Choroid plexus epithelial cell (primary cell): ENCODE data around the gene RHOC.

Experiments used
- DNase-seq: peaks from one replicate; pipeline ENCODE4 v3.0.0-alpha.2; 2010; ENCODE audit warnings: low read depth
- H3K4me3 ChIP-seq: 2 replicates; pipeline ENCODE4 v1.5.1; 2011; ENCODE audit warnings: low read depth, mild to moderate bottlenecking, control low read depth, low read length, moderate library complexity
- TF ChIP-seq, protein P1 (sequence below): conservative IDR thresholded peaks from 2 replicates; pipeline ENCODE4 v1.5.1; 2011; ENCODE audit warnings: low read depth, mild to moderate bottlenecking, control low read depth, inconsistent platforms, low read length, moderate library complexity

RHOC gene

DNA sequence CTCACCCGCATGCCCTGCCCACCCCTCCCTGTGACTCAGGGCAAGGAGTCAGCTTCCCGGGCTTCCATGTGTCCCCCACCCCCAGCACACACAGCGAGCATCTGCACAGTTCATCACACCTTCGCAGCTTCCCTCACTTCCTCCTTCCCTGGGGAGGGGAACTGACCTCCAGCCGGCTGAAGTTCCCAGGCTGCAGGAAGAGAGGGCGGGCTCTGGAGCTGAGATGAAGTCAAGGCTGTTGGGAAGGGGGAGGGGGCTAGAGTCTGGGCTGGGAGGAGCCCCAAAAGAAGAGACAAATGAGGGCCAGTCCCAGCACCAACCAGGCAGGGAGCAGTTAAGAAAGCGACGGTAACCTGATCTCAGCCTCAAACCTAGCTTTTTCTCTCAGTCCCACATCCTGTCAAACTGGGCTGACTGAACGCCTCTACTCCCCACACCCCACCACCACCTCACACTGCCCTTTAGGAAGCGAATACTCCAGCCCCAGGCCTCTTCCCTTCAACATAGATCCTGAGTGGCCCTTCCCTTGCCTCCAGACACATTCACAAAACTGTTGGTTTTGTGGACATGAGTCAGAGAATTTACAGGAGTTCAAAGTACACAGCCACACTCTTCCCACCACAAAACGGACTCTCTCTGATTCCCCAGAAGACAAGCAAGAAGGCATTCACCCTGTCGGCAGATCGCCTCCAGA lies 1.8 kb downstream of the RHOC start:
- DNase-seq, result peak; percentile 98
- TF ChIP-seq, protein P1, sequence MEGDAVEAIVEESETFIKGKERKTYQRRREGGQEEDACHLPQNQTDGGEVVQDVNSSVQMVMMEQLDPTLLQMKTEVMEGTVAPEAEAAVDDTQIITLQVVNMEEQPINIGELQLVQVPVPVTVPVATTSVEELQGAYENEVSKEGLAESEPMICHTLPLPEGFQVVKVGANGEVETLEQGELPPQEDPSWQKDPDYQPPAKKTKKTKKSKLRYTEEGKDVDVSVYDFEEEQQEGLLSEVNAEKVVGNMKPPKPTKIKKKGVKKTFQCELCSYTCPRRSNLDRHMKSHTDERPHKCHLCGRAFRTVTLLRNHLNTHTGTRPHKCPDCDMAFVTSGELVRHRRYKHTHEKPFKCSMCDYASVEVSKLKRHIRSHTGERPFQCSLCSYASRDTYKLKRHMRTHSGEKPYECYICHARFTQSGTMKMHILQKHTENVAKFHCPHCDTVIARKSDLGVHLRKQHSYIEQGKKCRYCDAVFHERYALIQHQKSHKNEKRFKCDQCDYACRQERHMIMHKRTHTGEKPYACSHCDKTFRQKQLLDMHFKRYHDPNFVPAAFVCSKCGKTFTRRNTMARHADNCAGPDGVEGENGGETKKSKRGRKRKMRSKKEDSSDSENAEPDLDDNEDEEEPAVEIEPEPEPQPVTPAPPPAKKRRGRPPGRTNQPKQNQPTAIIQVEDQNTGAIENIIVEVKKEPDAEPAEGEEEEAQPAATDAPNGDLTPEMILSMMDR, result no peak
- peak overlapping the region; percentile 90 for H3K4me3 ChIP-seq

DNA sequence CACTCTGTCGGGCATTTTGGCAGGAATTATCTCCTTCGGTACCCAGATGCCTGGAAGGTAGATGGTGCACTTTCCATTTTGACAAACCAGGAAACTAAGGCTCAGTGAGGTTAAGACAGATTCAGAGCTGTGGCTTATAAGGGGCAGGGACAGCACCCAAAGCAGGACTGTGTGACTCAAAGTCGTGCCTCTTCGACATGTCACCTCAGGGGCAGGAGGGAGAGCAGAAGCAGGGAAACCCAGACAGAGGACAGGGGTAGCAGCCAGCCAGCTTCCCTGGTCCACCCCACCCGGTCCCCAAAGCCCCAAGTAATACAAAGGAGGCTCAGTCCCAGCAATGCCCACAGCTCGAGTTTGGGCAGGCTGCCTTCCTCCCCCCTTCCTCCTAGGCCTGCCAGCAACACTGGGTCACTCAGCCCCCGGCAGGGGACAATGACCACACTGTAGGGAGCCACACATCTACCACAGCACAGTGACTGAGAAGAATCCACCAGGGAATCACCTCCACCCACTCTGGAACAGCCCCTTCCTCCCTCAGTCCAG lies 2.5 kb downstream of the RHOC start:
- TF ChIP-seq, protein P1, result no peak
- H3K4me3 ChIP-seq, result peak overlapping the region; percentile 90
- DNase-seq, result no peak

DNA sequence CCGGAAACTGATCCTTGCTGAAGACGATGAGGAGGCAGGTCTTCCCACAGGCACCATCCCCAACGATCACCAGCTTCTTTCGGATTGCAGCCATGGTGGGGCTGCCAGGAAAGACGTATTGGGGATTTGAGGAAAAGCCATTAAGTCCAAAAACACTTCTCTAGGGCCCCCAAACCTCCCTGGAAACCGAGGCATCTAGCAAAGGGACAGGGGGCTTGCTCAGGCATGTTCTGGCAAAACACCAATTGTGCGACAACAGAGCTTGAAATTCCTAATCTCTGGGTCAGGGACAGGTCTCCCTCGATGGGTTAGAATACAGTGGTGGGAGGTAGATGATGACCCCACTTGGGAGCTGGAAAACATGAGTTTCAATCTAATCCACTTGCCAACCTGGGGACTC lies 3.2 kb downstream of the RHOC start:
- no peak overlapping the region for H3K4me3 ChIP-seq
- no peak for DNase-seq
- TF ChIP-seq, protein P1, result no peak

DNA sequence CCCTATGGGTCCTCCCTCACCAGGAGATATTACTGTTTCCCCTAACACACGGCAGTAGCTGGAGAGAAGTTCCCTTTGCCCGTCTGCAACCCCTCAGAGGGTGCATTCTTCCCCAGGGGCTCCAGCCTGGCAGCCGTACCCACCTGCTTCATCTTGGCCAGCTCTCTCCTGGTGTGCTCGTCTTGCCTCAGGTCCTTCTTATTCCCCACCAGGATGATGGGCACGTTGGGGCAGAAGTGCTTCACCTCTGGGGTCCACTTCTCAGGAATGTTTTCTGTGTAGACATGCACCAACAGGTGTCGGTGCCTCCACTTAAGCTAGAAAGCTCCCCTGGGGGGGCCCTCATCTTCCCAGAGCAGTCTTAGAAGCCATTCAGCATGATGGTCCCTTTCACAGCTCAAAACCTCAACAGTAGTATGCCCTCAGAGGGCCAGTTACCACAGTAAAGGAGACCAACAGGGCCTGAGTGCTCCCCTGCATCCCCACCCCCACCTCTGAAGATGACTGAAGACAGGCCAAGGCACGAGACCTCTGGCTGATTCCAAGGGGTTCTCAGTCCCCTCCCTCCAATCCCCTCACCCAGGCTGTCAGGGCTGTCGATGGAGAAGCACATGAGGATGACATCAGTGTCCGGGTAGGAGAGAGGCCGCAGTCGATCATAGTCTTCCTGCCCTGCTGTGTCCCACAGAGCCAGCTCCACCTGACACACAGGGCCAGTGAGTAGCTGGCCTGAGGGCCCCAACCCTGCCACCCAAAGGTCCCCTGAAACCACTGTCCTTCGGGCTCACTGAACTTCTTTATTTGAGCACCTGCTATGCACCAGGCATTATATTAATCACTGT lies 4.3 kb downstream of the RHOC start:
- no peak overlapping the region for H3K4me3 ChIP-seq
- no peak for DNase-seq
- TF ChIP-seq, protein P1, result no peak

DNA sequence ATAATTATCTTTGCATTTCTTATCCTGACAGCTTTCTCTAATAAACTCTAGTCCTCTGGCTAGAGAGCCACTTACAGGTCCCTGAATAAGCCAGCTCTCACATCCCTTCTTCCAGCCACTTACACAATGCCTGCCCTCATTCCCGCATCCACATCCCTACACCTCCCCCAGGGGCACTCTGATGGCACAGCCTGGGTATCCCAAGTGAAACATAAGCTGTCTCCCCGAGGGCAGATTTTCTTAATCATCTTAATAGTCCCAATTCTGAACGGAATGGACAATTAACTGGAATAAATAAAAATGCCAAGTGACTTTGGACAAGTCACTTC lies 4.9 kb downstream of the RHOC start:
- TF ChIP-seq, protein P1, result no peak
- no peak for DNase-seq
- H3K4me3 ChIP-seq, result no peak overlapping the region

DNA sequence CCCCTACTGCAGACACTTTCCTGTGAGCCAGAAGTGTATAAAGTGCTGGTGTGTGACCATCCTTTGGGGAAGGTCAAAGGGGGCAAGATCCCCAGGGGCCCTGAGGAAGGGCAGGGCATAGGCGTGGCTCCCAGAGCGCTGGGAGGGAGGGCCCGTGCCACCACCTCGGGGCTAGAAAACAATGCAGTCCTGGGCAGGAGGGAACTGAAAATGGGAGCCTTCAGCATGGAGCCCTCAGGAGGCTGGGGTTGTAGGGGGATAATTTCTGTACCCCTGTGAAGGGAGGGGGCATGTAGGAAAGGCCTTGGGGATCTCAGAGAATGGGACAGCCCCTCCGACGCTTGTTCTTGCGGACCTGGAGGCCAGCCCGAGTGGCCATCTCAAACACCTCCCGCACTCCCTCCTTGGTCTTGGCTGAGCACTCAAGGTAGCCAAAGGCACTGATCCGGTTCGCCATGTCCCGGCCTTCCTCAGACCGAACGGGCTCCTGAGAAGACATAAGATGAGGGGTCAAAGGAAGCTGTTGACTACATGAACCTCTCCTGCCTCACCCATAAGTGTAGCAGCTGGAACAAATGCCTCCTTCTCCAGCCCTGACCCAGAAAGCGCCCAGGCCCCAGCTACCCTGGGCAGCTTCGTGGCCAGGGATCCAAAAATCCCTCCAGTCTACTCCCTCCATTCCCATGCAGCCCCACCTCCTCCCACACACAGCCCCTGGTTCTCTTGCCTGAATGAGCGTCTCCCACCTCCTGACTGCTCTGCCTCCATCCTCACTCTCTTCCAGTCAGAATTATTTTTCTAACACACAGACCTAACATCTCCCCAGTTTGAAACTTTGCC lies 5.5 kb downstream of the RHOC start:
- H3K4me3 ChIP-seq, result no peak overlapping the region
- no peak for DNase-seq
- TF ChIP-seq, protein P1, result no peak
